NCI-H69 (cell line): ENCODE data around the gene MIA.
A peak's percentile ranks its signal among the peaks of the same experiment; 100 is the strongest.
"Not testable (repeated sequence)": the region's sequence is repeated elsewhere in the genome, so short reads cannot be mapped to it uniquely, and the experiment has no call there.

Experiments used
- DNase-seq: peaks from one replicate; lab custom pipeline; 2025; lab: John Stamatoyannopoulos, UW

The MIA gene

DNA sequence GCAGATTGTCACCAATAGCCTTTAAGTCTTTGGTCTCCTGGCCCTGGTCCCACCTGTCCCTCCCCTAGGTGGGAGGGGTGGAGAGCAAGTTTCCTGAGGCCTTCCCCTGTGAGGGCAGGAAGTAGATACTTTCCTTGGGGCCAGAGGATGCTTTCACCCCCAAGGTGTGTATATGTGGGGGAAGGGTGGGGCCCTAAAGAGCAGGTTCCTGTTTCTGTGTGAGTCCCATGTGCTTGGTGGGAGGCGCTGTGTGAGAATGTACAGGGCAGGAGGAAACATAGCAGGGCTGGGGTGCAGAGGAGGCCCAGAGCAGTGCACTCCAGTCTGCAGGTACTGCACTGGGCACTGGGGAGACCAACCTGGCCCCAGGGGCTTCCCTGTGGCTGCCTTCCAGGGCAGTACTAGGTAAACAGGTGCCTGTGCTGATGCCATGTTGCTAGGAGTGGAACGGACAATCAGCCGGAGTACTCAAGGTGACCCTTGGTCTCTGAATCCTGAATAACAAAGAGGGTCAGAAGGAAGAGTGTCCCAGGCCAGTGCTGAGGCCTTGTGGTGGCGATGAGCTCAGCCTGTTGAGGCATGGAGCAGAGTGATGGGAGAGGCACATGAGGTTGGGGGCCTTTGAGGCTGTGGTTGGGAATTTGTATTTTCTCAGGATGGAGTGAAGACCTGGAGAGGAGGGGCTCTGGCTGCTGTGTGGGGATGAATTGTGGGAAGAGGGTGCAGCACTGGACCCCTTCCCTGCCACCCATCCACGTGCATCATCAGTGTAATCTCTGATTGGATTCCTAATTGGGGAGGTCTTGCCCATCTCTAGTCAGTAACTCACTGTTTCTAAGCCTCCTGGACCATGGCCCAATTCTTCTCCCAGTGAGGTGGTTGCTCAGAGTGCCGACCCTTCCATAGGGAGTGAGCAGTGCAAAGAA lies 28.8 kb downstream of the MIA start:
- DNase-seq = peak; percentile 51

- peak; percentile 34 for DNase-seq
Measured at GRCh38 chr19:40804783-40805242, 29.5 kb downstream of the MIA start.

DNA sequence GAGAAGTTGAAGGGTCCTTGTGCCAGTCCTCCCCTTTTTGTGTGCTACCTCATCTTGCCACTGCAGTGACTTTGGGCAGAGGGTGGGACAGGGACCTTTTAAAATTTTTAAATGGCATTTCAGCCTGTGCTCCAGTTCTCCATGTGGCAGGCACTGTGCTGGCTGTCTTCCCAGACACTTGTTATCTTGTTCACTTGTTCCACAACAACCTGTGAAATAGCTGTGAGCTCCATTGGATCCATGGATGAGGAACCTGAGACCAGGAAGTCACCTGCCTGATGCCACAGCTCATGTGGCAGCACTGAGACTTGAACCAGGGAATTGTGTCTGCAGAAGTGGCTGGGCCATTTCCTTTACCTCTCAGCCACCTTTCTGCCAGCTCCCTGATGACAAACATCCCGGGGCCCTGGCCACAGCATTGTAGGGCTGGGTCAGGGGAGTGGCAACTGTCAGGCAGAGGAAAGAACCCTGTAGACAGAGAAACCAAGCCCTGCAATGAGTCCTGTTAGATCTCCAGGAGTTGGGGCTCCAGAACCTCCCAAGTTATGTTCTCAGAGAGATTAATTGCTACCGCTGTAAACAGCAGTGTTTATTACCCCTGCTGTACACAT lies 30.0 kb downstream of the MIA start:
- no peak for DNase-seq

- peak; percentile 99 for DNase-seq
Measured at GRCh38 chr19:40806423-40807146, 31.3 kb downstream of the MIA start.

DNA sequence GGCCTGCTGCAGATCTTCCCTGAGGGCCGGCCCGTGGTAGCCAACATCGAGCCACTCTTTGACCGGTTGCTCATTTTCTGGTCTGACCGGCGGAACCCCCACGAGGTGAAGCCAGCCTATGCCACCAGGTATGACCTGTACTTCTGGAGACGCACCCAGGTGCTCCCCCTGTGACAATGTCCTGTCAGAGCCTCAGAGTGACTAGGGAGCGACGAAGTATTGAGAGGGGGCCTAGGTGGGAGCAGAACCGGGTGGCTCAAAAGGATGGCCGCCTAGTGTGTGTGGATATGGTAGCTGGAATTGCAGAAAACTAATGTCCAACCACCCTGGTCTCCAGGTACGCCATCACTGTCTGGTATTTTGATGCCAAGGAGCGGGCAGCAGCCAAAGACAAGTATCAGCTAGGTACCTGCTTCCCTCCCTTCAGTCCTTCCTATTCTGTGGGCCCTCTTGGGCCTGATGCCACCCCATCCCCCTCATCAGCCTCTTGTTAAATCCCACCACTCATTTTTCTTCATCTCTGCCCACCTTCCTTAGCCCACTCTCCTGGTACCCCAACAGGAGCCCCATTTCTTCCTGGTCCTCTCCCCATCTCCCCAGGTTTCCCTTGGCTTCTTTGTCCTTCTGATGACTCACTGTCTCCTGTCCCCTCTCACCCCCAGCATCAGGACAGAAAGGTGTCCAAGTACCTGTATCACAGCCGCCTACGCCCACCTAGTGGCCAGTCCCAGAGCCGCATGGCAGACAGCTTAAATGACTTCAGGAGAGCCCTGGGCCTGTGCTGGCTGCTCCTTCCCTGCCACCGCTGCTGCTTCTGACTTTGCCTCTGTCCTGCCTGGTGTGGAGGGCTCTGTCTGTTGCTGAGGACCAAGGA lies 32.1 kb downstream of the MIA start:
- DNase-seq = peak; percentile 43

DNA sequence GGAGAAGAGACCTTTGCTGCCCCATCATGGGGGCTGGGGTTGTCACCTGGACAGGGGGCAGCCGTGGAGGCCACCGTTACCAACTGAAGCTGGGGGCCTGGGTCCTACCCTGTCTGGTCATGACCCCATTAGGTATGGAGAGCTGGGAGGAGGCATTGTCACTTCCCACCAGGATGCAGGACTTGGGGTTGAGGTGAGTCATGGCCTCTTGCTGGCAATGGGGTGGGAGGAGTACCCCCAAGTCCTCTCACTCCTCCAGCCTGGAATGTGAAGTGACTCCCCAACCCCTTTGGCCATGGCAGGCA lies 32.7 kb downstream of the MIA start:
- DNase-seq = no peak

DNA sequence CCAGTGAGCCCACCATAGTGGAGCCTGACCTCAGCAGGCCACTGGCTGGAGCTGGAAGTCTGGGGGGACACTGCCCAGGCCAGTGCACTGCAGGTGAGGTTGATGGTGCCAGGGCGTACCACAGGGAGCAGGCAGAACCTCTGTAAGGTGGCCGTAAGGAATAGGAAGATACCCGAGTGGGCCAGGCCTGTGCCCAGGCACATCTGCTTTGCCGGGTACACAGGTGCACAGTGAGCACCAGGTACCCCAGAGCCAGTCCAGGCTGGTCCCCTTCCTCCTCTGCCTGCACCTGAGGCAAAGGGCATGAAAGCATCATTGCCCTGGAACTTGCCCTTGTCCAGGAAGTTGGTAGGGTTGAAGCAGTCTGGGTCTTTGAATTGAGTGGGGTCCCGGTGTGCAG lies 33.2 kb downstream of the MIA start:
- no peak for DNase-seq

DNA sequence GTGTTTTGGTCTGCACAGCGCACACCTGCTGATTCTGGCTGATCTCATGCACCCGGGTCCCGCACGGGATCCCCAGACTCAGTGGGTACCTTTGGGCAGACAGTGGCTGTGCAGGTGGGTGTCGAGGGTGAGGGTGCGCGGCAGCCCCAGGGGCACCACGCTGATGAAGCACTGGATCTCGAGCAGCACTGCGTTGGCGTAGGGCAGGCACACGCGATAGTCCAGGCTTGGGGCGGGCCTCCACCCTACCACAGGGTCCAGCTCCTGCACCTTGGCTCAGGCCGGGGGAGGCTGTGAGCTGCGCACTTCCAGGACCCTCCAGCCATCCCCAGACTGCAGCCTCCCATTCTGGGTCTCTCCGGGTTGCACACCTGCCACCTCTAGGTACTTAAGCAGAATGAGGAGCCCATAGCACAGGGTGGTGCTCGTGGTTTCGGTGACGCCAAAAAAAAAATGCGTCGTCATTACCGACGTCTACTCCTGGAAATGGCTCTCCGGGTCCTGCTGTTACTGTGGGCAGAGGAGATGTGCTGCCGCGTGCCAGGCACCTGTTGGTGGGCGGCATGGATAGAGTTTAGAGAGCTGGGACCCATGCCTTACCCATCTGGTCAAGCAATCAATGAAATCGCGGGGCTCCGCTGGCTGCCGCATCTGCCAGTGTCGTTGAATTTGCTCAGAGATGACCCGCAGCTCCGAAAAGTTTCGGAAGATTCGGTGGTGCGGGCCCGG lies 34.2 kb downstream of the MIA start:
- no peak for DNase-seq

- no peak for DNase-seq
Measured at GRCh38 chr19:40810160-40810559, 34.8 kb downstream of the MIA start.

DNA sequence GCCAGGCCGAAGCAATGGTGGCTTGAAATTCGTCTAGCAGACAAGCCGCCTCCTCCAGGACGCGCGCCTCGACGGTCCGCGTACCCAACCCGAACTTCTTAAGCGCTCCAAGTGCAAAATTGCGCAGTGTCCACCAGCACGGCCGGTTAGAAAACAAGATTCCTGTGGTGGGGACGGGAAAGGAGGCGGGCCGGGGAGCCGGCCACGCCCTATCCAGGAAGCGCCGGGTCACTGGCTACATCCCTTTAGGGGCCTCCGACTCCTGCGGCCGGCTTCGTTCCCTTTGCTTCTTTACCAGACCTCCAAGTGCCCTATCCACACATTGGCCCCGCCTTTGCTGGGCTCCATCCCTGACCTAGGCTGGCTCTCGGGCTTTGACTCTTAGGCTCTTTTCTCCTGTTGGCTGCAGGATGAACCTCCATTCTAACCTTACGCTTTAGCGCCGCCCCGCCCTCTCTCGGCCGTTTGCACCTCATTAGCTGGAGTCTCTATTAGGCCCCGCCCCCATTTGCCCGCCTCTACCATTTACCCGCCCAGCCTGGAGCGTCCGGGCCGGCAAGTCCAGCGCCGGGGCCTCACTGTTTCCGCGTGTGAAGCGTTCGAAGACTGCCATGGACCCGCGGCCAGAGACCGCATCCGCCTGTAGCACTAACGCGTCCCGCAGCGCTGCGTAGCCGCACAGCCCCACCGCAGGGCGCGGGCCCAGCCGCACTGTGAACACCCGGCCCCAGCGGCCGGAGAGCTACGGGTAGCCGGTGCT lies 35.5 kb downstream of the MIA start:
- DNase-seq = peak; percentile 79

DNA sequence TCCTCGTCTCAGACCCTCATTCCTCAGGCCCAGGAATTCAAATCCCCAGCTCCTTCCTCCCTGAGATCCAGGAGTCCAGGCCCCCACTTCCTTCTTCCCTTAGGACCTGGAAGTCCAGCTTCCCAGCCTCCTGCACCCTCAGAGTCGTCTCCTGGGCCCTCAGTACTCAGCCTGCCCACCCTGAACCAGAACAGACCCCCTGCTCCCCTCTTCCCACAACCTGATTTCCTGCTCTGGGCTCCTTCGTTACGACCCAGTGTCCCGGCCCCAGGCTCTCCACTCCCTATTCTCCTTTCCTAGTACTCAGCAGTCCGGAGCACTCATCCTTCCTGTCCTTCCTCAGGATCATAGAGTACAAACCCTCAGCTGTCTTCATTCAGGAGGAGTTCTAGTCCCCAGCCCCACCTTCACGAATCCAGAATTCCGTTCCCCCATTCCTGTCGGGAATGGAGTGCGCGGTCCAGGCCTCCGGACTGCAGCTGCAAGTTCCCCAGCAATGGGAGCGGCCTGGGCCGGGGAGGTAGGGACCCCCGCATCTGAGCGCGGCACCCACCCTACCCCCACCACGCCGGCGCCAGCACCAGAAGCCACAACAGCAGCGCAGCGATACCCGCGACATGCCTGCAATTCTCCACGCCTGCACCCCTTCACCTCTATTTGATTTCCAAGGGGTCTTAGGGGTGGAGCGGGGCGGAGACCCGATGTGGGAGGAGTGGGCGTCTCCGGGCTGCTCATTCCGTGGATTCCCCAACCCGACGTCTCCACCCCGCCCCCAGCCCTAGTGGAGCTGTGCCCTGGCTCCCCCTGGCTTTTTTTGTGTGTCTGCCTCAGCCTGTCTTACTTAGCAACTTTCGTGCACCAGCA lies 36.4 kb downstream of the MIA start:
- peak; percentile 44 for DNase-seq

- not testable (repeated sequence) for DNase-seq
Measured at GRCh38 chr19:40812571-40812970, 37.2 kb downstream of the MIA start.

DNA sequence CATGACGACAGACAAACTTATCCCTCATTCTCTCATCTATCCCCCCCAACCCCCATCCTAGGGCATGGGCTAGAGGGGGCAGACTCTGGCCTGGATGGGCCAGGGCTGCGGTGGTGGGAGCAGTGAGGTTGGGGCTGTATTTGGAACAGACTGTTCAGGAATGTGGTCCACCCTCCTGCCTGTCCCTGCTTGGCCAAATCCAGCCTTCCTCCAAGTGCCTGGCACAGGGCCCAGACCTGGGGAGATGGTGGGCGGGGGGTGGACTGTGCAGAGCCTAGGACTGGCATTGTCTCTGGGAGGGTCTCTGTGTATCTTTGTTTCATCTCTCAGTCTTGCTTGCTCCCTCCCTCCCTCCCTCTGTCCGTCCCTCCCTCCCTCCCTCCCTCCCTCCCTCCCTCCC lies 37.9 kb downstream of the MIA start:
- DNase-seq = no peak

DNA sequence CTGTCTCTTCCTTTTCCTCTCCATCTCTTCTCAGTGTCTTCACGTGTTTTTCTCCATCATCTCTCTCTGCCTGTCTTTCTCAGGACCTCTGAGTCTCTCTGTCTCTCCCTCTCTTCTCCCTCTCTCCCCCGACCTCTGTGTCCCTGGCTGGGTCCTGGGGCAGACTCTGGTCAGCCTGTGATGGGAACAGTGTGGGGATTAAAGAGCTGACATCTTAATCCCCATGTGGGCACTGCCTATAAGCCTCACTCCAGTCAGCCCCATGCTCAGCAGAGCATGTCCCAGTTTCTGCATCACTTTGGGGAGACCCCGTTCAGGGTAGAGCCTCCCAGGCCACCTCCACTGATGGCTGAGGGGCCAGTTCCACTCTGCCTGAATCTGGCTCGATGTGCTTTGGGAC lies 39.9 kb downstream of the MIA start:
- DNase-seq = no peak

DNA sequence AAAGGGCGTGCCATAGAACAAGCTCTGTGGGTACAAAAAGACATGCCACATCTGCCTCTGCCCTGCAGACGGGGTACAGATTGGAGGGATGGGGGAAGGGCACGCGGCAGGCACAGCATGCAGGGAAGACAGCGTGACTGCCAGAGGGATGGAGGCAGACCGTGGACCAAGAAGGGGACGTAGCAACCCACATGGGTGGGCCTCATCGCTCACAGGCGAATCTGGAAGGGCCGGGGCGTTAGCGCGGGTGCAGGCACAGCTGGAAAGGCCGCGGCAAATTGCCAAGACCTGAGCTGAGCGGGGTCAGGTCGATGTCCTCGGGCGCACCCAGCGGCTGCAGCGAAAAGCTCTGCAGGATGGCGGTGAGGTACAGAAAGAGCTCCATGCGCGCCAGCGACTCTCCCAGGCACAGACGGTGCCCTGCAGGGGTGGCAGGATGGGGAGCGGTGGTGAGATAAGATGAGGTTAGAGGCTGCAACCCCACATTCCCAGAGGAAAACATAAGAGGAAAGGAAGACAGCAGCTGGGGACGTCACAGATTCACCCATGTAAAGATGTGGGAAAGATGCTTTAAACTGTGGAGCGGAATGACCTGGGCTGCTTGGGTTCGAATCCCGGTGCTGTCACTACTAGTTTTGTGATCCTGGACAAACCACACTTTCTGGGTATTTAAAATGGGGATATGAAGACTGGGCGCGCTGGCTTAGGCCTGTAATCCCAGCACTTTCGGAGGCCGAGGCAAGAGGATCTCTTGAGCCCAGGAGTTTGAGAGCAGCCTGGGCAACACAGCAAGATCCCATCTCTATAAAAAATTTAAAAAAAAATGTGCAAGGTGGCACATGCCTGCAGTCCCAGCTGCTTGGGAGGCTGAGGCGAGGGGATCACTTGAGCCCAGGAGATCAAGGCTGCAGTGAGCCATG lies 43.4 kb downstream of the MIA start:
- peak; percentile 81 for DNase-seq

DNA sequence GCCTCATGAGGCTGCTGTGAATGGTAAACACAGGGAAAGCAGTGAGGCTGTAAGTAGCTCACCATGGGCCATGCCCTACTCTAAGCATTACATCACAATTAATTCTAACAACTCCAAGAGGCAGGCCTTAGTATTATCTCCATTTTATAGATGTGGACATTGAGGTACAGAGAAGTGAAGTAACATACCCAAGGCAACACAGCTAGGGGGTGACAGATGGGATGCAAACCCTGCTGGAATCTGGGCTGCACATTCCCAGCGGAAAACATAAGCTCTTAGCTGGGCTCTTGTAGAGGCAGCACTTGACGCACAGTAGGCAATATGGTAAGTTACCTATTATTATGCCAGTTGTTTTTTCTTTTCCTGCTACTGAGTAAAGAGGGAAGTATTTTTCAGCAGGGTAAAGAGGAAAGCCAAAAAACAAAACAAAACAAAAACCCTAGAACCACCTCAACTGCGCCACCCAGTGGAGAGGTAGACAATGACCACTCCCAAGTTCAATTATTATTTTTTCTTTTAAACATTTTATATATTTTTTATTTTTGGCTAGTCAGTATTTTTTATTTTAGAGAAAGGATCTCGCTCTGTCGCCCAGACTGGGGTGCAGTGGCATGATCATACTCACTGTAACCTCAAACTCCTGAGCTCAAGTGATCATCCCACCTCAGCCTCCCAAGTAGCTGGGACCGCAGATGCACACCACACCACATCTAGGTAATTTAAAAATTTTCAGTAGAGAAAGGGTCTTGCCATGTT lies 44.3 kb downstream of the MIA start:
- peak; percentile 62 for DNase-seq

- DNase-seq = no peak
Measured at GRCh38 chr19:40822161-40822560, 46.8 kb downstream of the MIA start.
